HCT116 (cell line): ENCODE measurements around the gene HELZ2. TPM values are rescaled to one million over a fixed set of nuclear protein-coding genes. Genes with fewer than 3 reads are reported as not detected.

Experiments
- ATAC-seq: fragments of 200-7000 bp; cut with Tn5 transposase; 2 replicates; pipeline ENCODE4 v1.9.1; 2020; ENCODE audit warnings: mild to moderate bottlenecking, moderate library complexity
- BruUV-seq: library from RNA; stranded (reverse); fragments of 400-500 nt; replicated peaks from 2 replicates; lab custom pipeline; 2021; lab: Mats Ljungman, UMichigan
- CTCF ChIA-PET: fragments of 300-600 bp; sonication (Branson Sonifier 250); formaldehyde crosslinking; loops from one replicate; lab custom pipeline; 2021; ENCODE audit warnings: antibody characterized with exemption; lab: Charles Lee
- POLR2A ChIA-PET: fragments of 300-600, 350-600 bp; sonication (Branson Sonifier 250); formaldehyde crosslinking; loops from one replicate; lab custom pipeline; 2021; ENCODE audit warnings: antibody characterized with exemption; lab: Charles Lee
- RAD21 ChIA-PET, 2 experiments: fragments of 300-600 bp; sonication (Branson Sonifier 250); formaldehyde crosslinking; loops; one replicate each; lab custom pipeline; 2023; ENCODE audit warnings: low total read pairs in 2 of 2; ENCODE audit not compliant: uncharacterized antibody in 2 of 2, unreplicated experiment in 2 of 2, low non-redundant PET in 1 of 2; lab: Charles Lee
- DNase-seq: peaks from one replicate; pipeline ENCODE4 v3.0.0-alpha.2; 2010; ENCODE audit warnings: low read depth, low spot score
- H2AFZ ChIP-seq: fragments of 200-600 bp; shearing (Covaris generic), sonication (generic); 2 replicates; pipeline ENCODE4 v1.6.1; 2017; ENCODE audit warnings: low read depth, mixed run types, mixed read lengths, antibody characterized with exemption, low read length; ENCODE audit not compliant: poor library complexity, severe bottlenecking
- H3K27ac ChIP-seq: 2 replicates; pipeline ENCODE4 v1.5.1; 2012; ENCODE audit warnings: low read depth, low read length
- H3K27me3 ChIP-seq: fragments of 200-600 bp; sonication (generic); 2 replicates; pipeline ENCODE4 v1.6.1; 2016; ENCODE audit warnings: mixed run types, low read length, mixed read lengths; ENCODE audit not compliant: insufficient read depth
- H3K36me3 ChIP-seq, 2 experiments: fragments of 200-500 bp in 1 of 2; fragments of 200-600 bp in 1 of 2; sonication (Bioruptor generic) in 1 of 2; sonication (generic) in 1 of 2; 2 replicates each; pipeline versions ENCODE4 v1.5.1 to v1.6.1; 2014 to 2016; ENCODE audit warnings: low read length in 2 of 2, inconsistent platforms in 1 of 2, mixed read lengths in 1 of 2, mixed run types in 1 of 2; ENCODE audit not compliant: insufficient read depth in 2 of 2, control insufficient read depth in 1 of 2
- H3K4me1 ChIP-seq, 2 experiments: fragments of 200-600 bp in 1 of 2; sonication (generic) in 1 of 2; 2 replicates each; pipeline versions ENCODE4 v1.5.1 to v1.6.1; 2012 to 2017; ENCODE audit warnings: low read length in 2 of 2, inconsistent platforms in 1 of 2, mild to moderate bottlenecking in 1 of 2, mixed read lengths in 1 of 2, mixed run types in 1 of 2, moderate library complexity in 1 of 2; ENCODE audit not compliant: insufficient read depth in 2 of 2, control insufficient read depth in 1 of 2
- H3K4me2 ChIP-seq: fragments of 200-600 bp; sonication (generic); 2 replicates; pipeline ENCODE4 v1.6.1; 2017; ENCODE audit warnings: mixed run types, low read length, mixed read lengths
- H3K4me3 ChIP-seq, 2 experiments: fragments of 200-600 bp in 1 of 2; sonication (generic) in 1 of 2; replicated peaks in 1 of 2; 2 replicates each; pipeline ENCODE4 v1.5.1; 2011 to 2016; ENCODE audit warnings: low read length in 2 of 2, control low read depth in 1 of 2, low read depth in 1 of 2, mild to moderate bottlenecking in 1 of 2, mixed read lengths in 1 of 2, mixed run types in 1 of 2
- H3K79me2 ChIP-seq: fragments of 200-600 bp; sonication (generic); 2 replicates; pipeline ENCODE4 v1.6.1; 2017; ENCODE audit warnings: mild to moderate bottlenecking, mixed run types, low read length, moderate library complexity, mixed read lengths; ENCODE audit not compliant: insufficient read depth
- H3K9ac ChIP-seq: fragments of 200-600 bp; sonication (generic); 2 replicates; pipeline ENCODE4 v1.6.1; 2016; ENCODE audit warnings: low read length, mixed read lengths
- H3K9me2 ChIP-seq: fragments of 200-600 bp; sonication (generic), shearing (Covaris generic); 2 replicates; pipeline ENCODE4 v1.6.1; 2017; ENCODE audit warnings: mixed run types, mild to moderate bottlenecking, moderate library complexity; ENCODE audit not compliant: insufficient read depth
- H3K9me3 ChIP-seq, 2 experiments: fragments of 200-500 bp in 1 of 2; fragments of 200-600 bp in 1 of 2; sonication (Bioruptor generic) in 1 of 2; sonication (generic) in 1 of 2; 2 replicates each; pipeline ENCODE4 v1.6.1; 2014 to 2017; ENCODE audit warnings: low read length in 2 of 2, mixed read lengths in 2 of 2, inconsistent platforms in 1 of 2, low read depth in 1 of 2, mild to moderate bottlenecking in 1 of 2, mixed run types in 1 of 2, moderate library complexity in 1 of 2; ENCODE audit not compliant: control insufficient read depth in 1 of 2, insufficient read depth in 1 of 2
- H4K20me1 ChIP-seq: fragments of 200-600 bp; sonication (generic), shearing (Covaris generic); 2 replicates; pipeline ENCODE4 v1.6.1; 2017; ENCODE audit warnings: mixed run types, mild to moderate bottlenecking, moderate library complexity; ENCODE audit not compliant: insufficient read depth
- CBX3 ChIP-seq: IDR thresholded peaks from 2 replicates; pipeline ENCODE4 v1.6.1; 2012; ENCODE audit warnings: low read depth
- CTCF ChIP-seq, 3 experiments: fragments of 200-600 bp in 1 of 3; sonication (generic) in 1 of 3; IDR thresholded peaks in 2 of 3; conservative IDR thresholded peaks in 1 of 3; 2 replicates each; pipeline ENCODE4 v1.5.1; 2012 to 2017; ENCODE audit warnings: low read depth in 2 of 3, low read length in 2 of 3, antibody characterized with exemption in 1 of 3, borderline replicate concordance in 1 of 3, control low read depth in 1 of 3, mild to moderate bottlenecking in 1 of 3, mixed read lengths in 1 of 3, mixed run types in 1 of 3, moderate library complexity in 1 of 3; ENCODE audit not compliant: insufficient read depth in 1 of 3
- EGR1 ChIP-seq: IDR thresholded peaks from 2 replicates; pipeline ENCODE4 v1.6.1; 2012; ENCODE audit warnings: low read depth
- ELF1 ChIP-seq: IDR thresholded peaks from 2 replicates; pipeline ENCODE4 v1.6.1; 2012; ENCODE audit warnings: low read depth, borderline replicate concordance
- EZH2 ChIP-seq: fragments of 200-600 bp; sonication (generic); IDR thresholded peaks from 2 replicates; pipeline ENCODE4 v1.6.1; 2017; ENCODE audit warnings: antibody characterized with exemption, mixed run types
- JUND ChIP-seq: IDR thresholded peaks from 2 replicates; pipeline ENCODE4 v1.6.1; 2012
- MAX ChIP-seq: IDR thresholded peaks from 2 replicates; pipeline ENCODE4 v1.6.1; 2012
- POLR2A ChIP-seq: IDR thresholded peaks from 2 replicates; pipeline ENCODE4 v1.7.0; 2011; ENCODE audit warnings: borderline replicate concordance; ENCODE audit not compliant: insufficient read depth, insufficient read length; ENCODE audit errors: extremely low read depth
- RAD21 ChIP-seq: IDR thresholded peaks from 2 replicates; pipeline ENCODE4 v1.6.1; 2012; ENCODE audit warnings: low read depth, mild to moderate bottlenecking
- REST ChIP-seq: IDR thresholded peaks from 2 replicates; pipeline ENCODE4 v1.6.1; 2012; ENCODE audit warnings: low read depth
- SIN3A ChIP-seq: IDR thresholded peaks from 2 replicates; pipeline ENCODE4 v1.6.1; 2012; ENCODE audit warnings: low read depth
- SP1 ChIP-seq: IDR thresholded peaks from 2 replicates; pipeline ENCODE4 v1.6.1; 2012; ENCODE audit warnings: low read depth
- SRF ChIP-seq: IDR thresholded peaks from 2 replicates; pipeline ENCODE4 v1.6.1; 2012; ENCODE audit warnings: low read depth
- TCF7L2 ChIP-seq: IDR thresholded peaks from 2 replicates; pipeline ENCODE4 v1.7.0; 2011; ENCODE audit warnings: borderline replicate concordance, inconsistent platforms; ENCODE audit not compliant: insufficient read depth, insufficient read length; ENCODE audit errors: extremely low read depth
- YY1 ChIP-seq: IDR thresholded peaks from 2 replicates; pipeline ENCODE4 v1.6.1; 2011; ENCODE audit warnings: low read length, low read depth, moderate library complexity, mild to moderate bottlenecking; ENCODE audit not compliant: insufficient replicate concordance; ENCODE audit errors: extremely low read depth
- ZFX ChIP-seq: fragments of 450-650 bp; IDR thresholded peaks from 2 replicates; pipeline ENCODE4 v1.6.1; 2017
- ZNF274 ChIP-seq: fragments of 200-500 bp; sonication (Bioruptor generic); IDR thresholded peaks from 2 replicates; pipeline ENCODE4 v1.6.1; 2014; ENCODE audit warnings: mild to moderate bottlenecking, low read depth, low read length, inconsistent platforms
- intact Hi-C: fragments of 100-400 bp; cut with micrococcal nuclease; formaldehyde crosslinking; loops from 2 replicates; pipeline ENCODE4 v1.10.0; 2022
- total RNA-seq: library from RNA; stranded (reverse); gene quantifications from one replicate; pipeline ENCODE4 v1.2.1, GENCODE V29; 2021; ENCODE audit not compliant: unreplicated experiment

Gene HELZ2
- total RNA-seq, 1 experiment from 2014 or later, result 44.0 TPM

DNA sequence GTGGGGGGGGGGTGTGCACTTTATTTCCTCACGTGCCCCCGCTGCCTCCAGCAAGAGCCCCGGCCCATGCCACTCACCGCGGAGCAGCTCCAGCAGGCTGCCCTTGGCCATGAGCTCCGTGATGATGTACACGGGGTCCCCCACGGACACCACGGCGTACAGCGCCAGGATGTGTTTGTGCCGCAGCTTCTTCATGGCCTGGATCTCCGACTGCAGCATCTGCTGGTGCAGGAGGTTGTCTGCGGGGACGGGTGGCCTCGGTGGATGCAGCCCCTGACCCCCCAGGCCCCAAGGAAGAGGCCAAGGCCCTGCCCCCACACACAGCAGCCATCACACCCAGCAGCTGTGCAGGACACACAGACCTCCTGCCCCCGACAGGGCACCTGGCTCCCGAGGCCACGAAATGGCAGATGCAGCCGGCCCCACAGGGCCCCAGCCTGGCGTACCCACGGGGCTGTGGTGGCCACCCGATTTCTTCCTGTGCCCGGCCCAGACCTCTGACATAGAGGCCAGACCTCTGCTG, 41.5 kb downstream of the HELZ2 start:
- no peak for TF ChIP-seq SP1
- no peak for TF ChIP-seq CTCF (IDR thresholded peaks at IDR 0.05 in 2 of 3, conservative IDR thresholded peaks at IDR 0.05 in 1 of 3; ENCODE audit: borderline replicate concordance in 1 of 3, insufficient read depth in 1 of 3, low read depth in 2 of 3, low read length in 2 of 3)
- TF ChIP-seq SRF, result no peak
- no peak for TF ChIP-seq ZFX
- TF ChIP-seq REST, result no peak
- no peak for TF ChIP-seq MAX
- TF ChIP-seq TCF7L2, result no peak
- no peak for TF ChIP-seq RAD21
- no peak for TF ChIP-seq EGR1
- TF ChIP-seq CBX3, result no peak
- TF ChIP-seq YY1, result no peak
- TF ChIP-seq EZH2, result no peak
- TF ChIP-seq SIN3A, result no peak
- no peak for TF ChIP-seq ELF1
- TF ChIP-seq JUND, result no peak
- TF ChIP-seq POLR2A, result no peak
- TF ChIP-seq ZNF274, result no peak
- ATAC-seq (no peak), DNase-seq (no peak)
- no peaks in the 10 kb centered on the region for H3K9me2 ChIP-seq
- BruUV-seq, result no TSS peak
- H3K36me3 ChIP-seq, result no peaks in the 10 kb centered on the region
- no peak overlapping the region for H2AFZ ChIP-seq
- no peak overlapping the region for H3K4me3 ChIP-seq
- no peak overlapping the region for H3K4me2 ChIP-seq
- no peaks in the 10 kb centered on the region for H3K9me3 ChIP-seq
- intact Hi-C loops, result loop anchor here (10.0 kb wide), 1 partner anchor 98 kb away; no protein-coding TSS in a partner anchor
- RAD21 ChIA-PET, result no interaction called here
- H3K79me2 ChIP-seq, result no peaks in the 10 kb centered on the region
- CTCF ChIA-PET, result no interaction called here
- no peak overlapping the region for H3K9ac ChIP-seq
- no peaks in the 10 kb centered on the region for H3K27me3 ChIP-seq
- H4K20me1 ChIP-seq, result no peaks in the 10 kb centered on the region
- H3K27ac ChIP-seq, result no peak overlapping the region
- POLR2A ChIA-PET, result interaction anchor here (2.4 kb wide), 1 partner anchor 12 kb away, joined by 7 read pairs; the partner anchor contains the start of gene PPDPF
- H3K4me1 ChIP-seq, result peaks cover 25 to 38% of the 10 kb centered on the region in 2 experiments
